Nephron progenitor cell (in vitro differentiated cells): Measurements from ENCODE around the gene LIPH.

Experiments
- DNase-seq: peaks from one replicate; pipeline ENCODE4 v3.0.0; 2021
- H3K27ac Mint-ChIP-seq: 2 replicates; pipeline ENCODE4 v1.8.0; 2021; ENCODE audit warnings: mild to moderate bottlenecking, moderate library complexity, mixed read lengths
- H3K27me3 Mint-ChIP-seq: 2 replicates; pipeline ENCODE4 v1.8.0; 2021; ENCODE audit warnings: mild to moderate bottlenecking, low read depth, mixed read lengths; ENCODE audit not compliant: poor library complexity
- H3K36me3 Mint-ChIP-seq: 2 replicates; pipeline ENCODE4 v1.8.0; 2021; ENCODE audit warnings: low read depth, mixed read lengths
- H3K4me1 Mint-ChIP-seq: 2 replicates; pipeline ENCODE4 v1.8.0; 2021; ENCODE audit warnings: mixed read lengths
- H3K4me3 Mint-ChIP-seq: 2 replicates; pipeline ENCODE4 v1.8.0; 2021; ENCODE audit warnings: mild to moderate bottlenecking, moderate library complexity, mixed read lengths
- H3K9me3 Mint-ChIP-seq: 2 replicates; pipeline ENCODE4 v1.8.0; 2021; ENCODE audit warnings: mild to moderate bottlenecking, moderate library complexity, mixed read lengths
- TF ChIP-seq, protein P1 (sequence below): fragments of 200-600 bp; sonication (generic); IDR thresholded peaks from 2 replicates; pipeline ENCODE4 v1.5.0; 2021; ENCODE audit warnings: antibody characterized with exemption

LIPH gene

GRCh38 chr3:185555860-185556347, 3.5 kb upstream of the LIPH start:
- no peak overlapping the region for H3K27ac Mint-ChIP-seq
- no peaks in the 10 kb centered on the region for H3K36me3 Mint-ChIP-seq
- H3K4me1 Mint-ChIP-seq = peaks cover 17% of the 10 kb centered on the region
- TF ChIP-seq, protein P1, sequence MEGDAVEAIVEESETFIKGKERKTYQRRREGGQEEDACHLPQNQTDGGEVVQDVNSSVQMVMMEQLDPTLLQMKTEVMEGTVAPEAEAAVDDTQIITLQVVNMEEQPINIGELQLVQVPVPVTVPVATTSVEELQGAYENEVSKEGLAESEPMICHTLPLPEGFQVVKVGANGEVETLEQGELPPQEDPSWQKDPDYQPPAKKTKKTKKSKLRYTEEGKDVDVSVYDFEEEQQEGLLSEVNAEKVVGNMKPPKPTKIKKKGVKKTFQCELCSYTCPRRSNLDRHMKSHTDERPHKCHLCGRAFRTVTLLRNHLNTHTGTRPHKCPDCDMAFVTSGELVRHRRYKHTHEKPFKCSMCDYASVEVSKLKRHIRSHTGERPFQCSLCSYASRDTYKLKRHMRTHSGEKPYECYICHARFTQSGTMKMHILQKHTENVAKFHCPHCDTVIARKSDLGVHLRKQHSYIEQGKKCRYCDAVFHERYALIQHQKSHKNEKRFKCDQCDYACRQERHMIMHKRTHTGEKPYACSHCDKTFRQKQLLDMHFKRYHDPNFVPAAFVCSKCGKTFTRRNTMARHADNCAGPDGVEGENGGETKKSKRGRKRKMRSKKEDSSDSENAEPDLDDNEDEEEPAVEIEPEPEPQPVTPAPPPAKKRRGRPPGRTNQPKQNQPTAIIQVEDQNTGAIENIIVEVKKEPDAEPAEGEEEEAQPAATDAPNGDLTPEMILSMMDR = no peak
- H3K4me3 Mint-ChIP-seq = no peak overlapping the region
- no peak for DNase-seq
- H3K27me3 Mint-ChIP-seq = peaks cover 16% of the 10 kb centered on the region
- H3K9me3 Mint-ChIP-seq = peaks cover 5% of the 10 kb centered on the region

- H3K4me3 Mint-ChIP-seq = no peak overlapping the region
Measured at GRCh38 chr3:185555101-185555501, 2.7 kb upstream of the LIPH start.

DNA sequence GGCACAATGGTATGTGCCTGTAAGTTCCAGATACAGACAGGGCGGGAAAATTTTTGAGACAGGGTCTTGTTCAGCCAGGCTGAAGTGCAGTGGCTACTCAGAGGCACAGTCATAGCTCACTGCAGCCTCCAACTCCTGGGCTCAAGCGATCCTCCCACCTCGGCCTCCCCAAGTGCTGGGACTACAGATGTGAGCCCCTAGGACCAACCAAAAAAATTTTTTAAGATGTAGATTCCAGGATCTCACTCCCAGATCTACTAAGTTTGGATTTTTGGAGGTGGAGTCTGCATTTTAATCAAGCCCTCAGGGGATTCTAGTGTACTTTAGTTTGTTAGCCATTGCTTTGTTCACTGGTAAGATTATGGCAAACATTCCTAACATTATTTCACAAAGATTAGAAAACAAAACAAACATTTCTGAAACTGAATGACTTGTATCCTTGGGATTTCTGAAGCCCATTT, 2.7 kb downstream of the LIPH start:
- Mint-ChIP-seq H3K27ac (no peak overlapping the region), H3K9me3 (no peaks in the 10 kb centered on the region), H3K4me3 (no peak overlapping the region), H3K4me1 (peaks cover 8% of the 10 kb centered on the region), H3K36me3 (no peaks in the 10 kb centered on the region), H3K27me3 (no peaks in the 10 kb centered on the region)
- TF ChIP-seq, protein P1 = no peak
- no peak for DNase-seq

More at GRCh38 chr3:185555101-185555501, 2.7 kb upstream of the LIPH start:
- peaks cover 12% of the 10 kb centered on the region for H3K27me3 Mint-ChIP-seq
- H3K36me3 Mint-ChIP-seq = no peaks in the 10 kb centered on the region
- TF ChIP-seq, protein P1 = no peak
- H3K9me3 Mint-ChIP-seq = no peaks in the 10 kb centered on the region
- no peak for DNase-seq
- H3K4me1 Mint-ChIP-seq = peaks cover 17% of the 10 kb centered on the region
- no peak overlapping the region for H3K27ac Mint-ChIP-seq

- H3K4me3 Mint-ChIP-seq = no peak overlapping the region
- no peaks in the 10 kb centered on the region for H3K9me3 Mint-ChIP-seq
- no peaks in the 10 kb centered on the region for H3K36me3 Mint-ChIP-seq
- H3K27ac Mint-ChIP-seq = no peak overlapping the region
- TF ChIP-seq, protein P1 = no peak
- H3K4me1 Mint-ChIP-seq = peaks cover 8% of the 10 kb centered on the region
- H3K27me3 Mint-ChIP-seq = no peaks in the 10 kb centered on the region
- DNase-seq = no peak
Measured at GRCh38 chr3:185549122-185549521, 3.3 kb downstream of the LIPH start.

DNA sequence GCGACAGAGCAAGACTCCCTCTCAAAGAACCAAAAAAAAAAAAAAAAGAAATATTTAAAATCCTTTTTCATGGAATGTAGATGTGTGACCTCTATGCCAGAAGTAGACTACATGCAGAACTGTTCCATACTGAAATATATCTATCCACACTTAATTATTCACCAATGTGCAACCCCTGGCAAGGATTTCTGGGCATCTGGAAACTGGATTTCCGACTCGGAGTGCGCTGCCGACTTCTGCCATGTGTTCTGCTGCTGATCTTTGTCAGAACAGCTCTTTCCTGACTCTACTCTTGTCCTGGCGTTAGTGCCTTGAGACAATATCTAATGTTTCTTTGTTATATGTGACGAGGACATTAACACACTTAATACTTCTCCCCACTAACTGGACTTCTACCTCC, 11.7 kb downstream of the LIPH start:
- H3K4me1 Mint-ChIP-seq = peaks cover 7% of the 10 kb centered on the region
- no peaks in the 10 kb centered on the region for H3K36me3 Mint-ChIP-seq
- no peak overlapping the region for H3K27ac Mint-ChIP-seq
- no peaks in the 10 kb centered on the region for H3K9me3 Mint-ChIP-seq
- H3K4me3 Mint-ChIP-seq = no peak overlapping the region
- TF ChIP-seq, protein P1 = no peak
- H3K27me3 Mint-ChIP-seq = peaks cover 13% of the 10 kb centered on the region
- DNase-seq = no peak

DNA sequence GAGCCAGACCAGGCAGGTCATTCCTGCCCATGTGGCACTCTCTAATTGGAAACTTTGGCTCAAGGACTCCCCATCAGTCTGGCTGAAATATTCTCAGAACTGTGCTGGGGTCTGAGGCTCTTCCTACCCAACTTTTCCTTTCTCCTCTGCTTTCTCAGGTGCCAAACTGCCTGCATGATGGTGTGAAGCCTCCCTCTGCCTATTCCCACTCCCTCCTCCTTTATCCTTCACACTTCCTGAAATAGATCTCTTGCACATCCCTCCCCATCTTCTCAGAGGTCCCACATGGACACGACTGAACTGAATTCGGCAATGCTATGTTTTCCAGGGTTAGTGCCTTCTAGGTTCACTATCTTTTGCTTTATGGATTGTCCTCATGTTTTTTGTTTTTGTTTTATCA, 12.5 kb downstream of the LIPH start:
- no peak overlapping the region for H3K4me3 Mint-ChIP-seq
- H3K36me3 Mint-ChIP-seq = no peaks in the 10 kb centered on the region
- peaks cover 13% of the 10 kb centered on the region for H3K27me3 Mint-ChIP-seq
- TF ChIP-seq, protein P1 = no peak
- no peak overlapping the region for H3K27ac Mint-ChIP-seq
- no peaks in the 10 kb centered on the region for H3K9me3 Mint-ChIP-seq
- DNase-seq = no peak
- peaks cover 7% of the 10 kb centered on the region for H3K4me1 Mint-ChIP-seq
